NCI-H82 (cell line): ENCODE results near the gene CFAP210.
"Not testable (repeated sequence)": the region's sequence is repeated elsewhere in the genome, so short reads cannot be mapped to it uniquely, and the experiment has no call there.

ENCODE experiments used
- DNase-seq: peaks from one replicate; lab custom pipeline; 2025; lab: John Stamatoyannopoulos, UW

Gene CFAP210

DNA sequence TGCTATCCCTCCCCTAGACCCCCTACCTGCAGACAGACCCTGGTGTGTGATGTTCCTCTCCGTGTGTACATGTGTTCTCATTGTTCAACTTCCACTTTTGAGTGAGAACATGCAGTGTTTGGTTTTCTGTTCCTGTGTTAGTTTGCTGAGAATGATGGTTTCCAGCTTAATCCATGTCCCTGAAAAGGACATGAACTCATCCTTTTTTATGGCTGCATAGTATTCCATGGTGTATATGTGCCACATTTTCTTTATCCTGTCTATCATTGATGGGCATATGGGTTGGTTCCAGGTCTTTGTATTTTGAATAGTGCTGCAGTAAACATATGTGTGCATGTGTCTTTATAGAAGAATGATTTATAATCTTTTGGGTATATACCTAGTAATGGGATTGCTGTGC, 78.2 kb downstream of the CFAP210 start:
- not testable (repeated sequence) for DNase-seq

DNA sequence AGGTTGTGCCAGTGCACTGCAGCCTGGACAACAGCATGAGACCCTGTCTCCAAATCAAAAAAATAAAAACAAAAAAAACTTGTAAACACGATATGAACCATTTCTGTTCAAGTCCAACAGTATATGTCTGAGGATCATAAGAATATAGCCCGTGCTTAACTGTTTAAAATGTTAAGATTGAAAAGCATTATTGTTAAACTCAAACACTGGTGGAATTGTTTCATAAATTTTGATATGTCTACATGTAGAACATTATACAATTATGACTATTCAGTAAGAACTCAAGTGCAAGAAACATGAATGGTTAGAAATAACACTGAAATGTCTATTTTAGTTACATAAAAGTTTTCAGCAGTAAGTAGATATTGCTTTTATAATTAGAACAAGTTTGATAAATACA, 80.3 kb downstream of the CFAP210 start:
- no peak for DNase-seq

DNA sequence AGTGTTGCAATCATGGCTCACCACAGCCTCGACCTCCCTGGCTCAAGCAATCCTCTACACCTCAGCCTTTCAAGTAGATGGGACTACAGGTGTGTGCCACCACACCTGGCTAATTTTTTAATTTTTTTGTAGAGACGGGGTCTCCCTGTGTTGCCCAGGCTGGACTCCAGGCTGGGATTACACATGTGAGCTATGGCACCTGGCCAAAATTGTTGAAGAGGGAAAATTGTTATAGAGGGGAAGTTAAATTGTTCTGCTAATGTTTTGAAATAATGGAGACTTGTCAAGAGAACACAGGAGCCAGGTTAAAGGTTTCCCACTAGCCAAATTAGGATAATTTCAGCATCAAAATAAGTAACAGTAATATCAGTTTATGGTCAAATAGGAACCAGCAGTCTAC, 84.9 kb downstream of the CFAP210 start:
- no peak for DNase-seq

DNA sequence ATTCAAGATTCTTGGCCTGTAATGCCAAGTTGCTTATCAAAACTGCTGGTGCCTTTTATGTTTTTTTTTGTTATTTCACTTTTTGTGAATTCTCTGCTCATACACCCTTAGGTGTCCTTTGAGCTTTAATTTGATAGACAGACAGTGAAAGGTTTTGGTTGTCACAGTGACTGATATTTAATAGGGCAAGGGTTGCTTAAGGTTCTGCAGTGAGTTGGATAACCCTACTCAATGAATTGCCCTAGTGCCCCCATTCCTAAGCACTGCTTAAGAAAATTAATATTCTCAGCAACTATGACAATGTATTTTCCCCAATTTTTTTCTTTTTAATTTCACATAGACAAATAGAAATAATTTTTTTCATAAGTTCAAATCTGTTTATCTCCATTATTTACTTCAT, 94.6 kb downstream of the CFAP210 start:
- DNase-seq: no peak

DNA sequence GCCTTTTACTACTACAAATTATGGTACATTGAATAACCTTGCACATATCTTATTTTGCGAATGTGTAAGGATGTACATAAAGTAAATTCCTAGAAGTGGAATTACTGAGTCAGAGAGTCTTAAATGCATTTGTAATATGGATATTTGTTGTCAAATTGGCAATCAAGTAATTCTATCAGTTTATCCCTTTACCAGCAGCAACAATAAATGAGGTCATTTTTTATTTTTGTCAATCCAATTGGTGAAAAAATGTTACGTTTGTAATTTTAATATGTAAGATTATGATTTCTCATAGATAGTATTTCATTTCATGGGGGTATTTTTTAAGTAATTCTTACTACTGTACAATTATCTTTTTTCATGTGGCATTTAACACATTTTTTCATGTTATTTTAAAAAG, 95.2 kb downstream of the CFAP210 start:
- DNase-seq: no peak

DNA sequence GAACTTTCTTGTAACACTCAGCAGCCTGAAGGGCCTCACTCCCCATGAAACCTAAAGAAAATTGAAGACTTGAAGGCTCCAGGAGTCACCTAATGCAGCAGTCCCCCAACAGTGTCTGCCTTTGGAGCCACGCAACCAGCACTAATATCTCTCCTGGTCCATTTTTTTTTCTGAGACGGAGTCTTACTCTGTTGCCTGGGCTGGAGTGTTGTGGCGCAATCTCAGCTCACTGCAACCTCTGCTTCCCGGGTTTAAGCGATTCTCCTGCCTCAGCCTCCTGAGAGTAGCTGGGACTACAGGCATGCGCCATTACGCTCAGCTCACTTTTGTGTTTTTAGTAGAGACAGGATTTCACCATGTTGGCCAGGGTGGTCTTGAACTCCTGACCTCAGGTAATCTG, 97.7 kb downstream of the CFAP210 start:
- not testable (repeated sequence) for DNase-seq
